Esophagus (tissue), 2 donors: ENCODE results near the gene PPP3CA. TPM values are rescaled to one million over a fixed set of nuclear protein-coding genes. Genes with fewer than 3 reads are reported as not detected.
A peak's percentile ranks its signal among the peaks of the same experiment; 100 is the strongest.

Experiments used
- H3K27ac ChIP-seq, 2 donors: one replicate each; pipeline ENCODE4 v1.5.1; 2013; ENCODE audit warnings: low read depth in 2 of 2, mild to moderate bottlenecking in 2 of 2, inconsistent platforms in 1 of 2, low read length in 1 of 2, moderate library complexity in 1 of 2
- H3K27me3 ChIP-seq, 2 donors: one replicate each; pipeline ENCODE4 v1.6.1; 2013; ENCODE audit warnings: low read length in 2 of 2, control low read depth in 1 of 2, mild to moderate bottlenecking in 1 of 2; ENCODE audit not compliant: insufficient read depth in 2 of 2, control insufficient read depth in 1 of 2
- H3K36me3 ChIP-seq, 2 donors: one replicate each; pipeline ENCODE4 v1.6.1; 2013; ENCODE audit warnings: low read length in 1 of 2; ENCODE audit not compliant: control insufficient read depth in 2 of 2, insufficient read depth in 2 of 2
- H3K4me1 ChIP-seq, 2 donors: one replicate each; pipeline ENCODE4 v1.6.1; 2013; ENCODE audit warnings: low read length in 1 of 2; ENCODE audit not compliant: control insufficient read depth in 2 of 2, insufficient read depth in 2 of 2
- H3K4me3 ChIP-seq, 2 donors: one replicate each; pipeline ENCODE4 v1.5.1; 2013; ENCODE audit warnings: low read length in 2 of 2, mild to moderate bottlenecking in 2 of 2, low read depth in 1 of 2, moderate library complexity in 1 of 2
- H3K9me3 ChIP-seq, 2 donors: one replicate each; pipeline ENCODE4 v1.6.1; 2013; ENCODE audit warnings: mild to moderate bottlenecking in 2 of 2, low read depth in 1 of 2, low read length in 1 of 2, moderate library complexity in 1 of 2; ENCODE audit not compliant: control insufficient read depth in 2 of 2, insufficient read depth in 1 of 2
- WGBS, 2 donors: extraction: QIAGEN DNeasy Blood & Tissue Kit; methylation state at CpG; one replicate each; pipeline ENCODE4 v1.1.7; 2013; 5-methylcytosine and 5-hydroxymethylcytosine counted together
- polyA plus RNA-seq, 2 donors: library from polyadenylated mRNA; stranded (reverse); fragments of 200-250 nt; gene quantifications; one replicate each; pipeline ENCODE4 v1.2.3, GENCODE V29; 2013
- donor health status: healthy with polysubstance abuse.
- donor health status: Bipolar disorder and iron deficiency.

PPP3CA gene
- polyA plus RNA-seq, 2 donors: 5.2 to 5.8 TPM

DNA sequence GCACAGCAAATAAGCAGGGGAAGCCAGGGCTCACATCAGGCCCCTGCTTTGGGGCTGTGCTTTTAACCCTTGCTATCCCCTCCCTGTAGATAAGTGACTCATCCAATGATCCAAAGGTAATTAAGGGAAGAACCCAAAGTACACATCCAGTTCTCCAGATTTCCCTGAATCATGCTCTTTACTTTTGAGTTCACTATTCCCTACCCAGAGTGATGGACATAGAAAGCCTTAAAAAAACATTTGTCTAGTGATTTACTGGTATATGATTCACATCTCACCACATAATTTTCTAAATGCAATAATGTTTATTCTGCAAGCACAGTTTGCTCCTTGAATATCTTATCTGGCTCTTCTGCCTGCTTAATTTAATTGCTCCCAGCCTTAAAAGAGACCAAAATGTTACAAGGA lies 136.2 kb downstream of the PPP3CA start:
- Histone ChIP-seq H3K4me1 (no peaks in the 10 kb centered on the region), H3K9me3 (no peaks in the 10 kb centered on the region), H3K36me3 (no peaks in the 10 kb centered on the region), H3K27me3 (no peaks in the 10 kb centered on the region), H3K4me3 (no peak overlapping the region), H3K27ac (no peak overlapping the region)

DNA sequence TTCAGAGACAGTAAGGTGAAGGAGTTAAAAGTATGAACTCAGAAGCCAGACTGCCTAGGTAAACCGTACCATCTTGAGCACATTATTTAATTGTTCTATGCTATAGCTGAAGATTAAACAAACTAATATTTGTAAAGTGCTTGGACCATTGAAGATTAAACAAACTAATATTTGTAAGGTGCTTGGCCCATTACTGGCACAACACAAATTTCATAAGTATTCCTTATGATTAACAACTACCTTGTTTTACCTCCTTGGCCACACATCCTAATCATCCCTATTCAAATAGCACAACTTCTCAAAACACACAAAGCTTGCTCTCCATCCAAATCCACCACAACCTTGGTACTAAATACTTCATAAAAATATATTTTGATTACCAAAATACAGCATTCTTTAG lies 137.0 kb downstream of the PPP3CA start:
- Histone ChIP-seq H3K27ac (no peak overlapping the region), H3K9me3 (no peaks in the 10 kb centered on the region), H3K4me3 (no peak overlapping the region), H3K4me1 (peaks cover 0 to 2% of the 10 kb centered on the region in 2 donors), H3K36me3 (no peaks in the 10 kb centered on the region), H3K27me3 (no peaks in the 10 kb centered on the region)
- WGBS, 2 donors: 83 to 89% methylated on average over 1 of the region's 1 CpG

DNA sequence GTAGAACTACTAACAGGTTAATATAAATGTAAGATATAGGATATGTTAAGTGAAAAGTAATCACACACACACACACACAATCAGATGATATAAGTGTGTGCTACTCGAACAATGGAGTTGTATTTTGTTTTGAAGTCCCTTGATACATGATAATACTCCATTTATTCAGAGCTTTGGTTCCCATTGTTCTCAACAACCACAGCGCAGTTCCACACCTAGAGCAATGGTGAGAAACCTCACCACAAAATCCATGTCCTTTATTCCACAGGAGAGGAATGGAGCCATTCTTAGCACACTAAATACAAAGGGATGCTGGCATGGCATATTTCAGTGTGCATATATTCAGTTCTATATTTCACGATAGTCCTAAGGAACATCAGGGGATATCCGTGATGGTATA lies 139.2 kb downstream of the PPP3CA start:
- H3K27me3 ChIP-seq: no peaks in the 10 kb centered on the region
- no peaks in the 10 kb centered on the region for H3K36me3 ChIP-seq
- H3K4me1 ChIP-seq: peaks cover 0 to 2% of the 10 kb centered on the region in 2 donors
- no peak overlapping the region for H3K27ac ChIP-seq
- H3K4me3 ChIP-seq: no peak overlapping the region
- no peaks in the 10 kb centered on the region for H3K9me3 ChIP-seq
- WGBS, 2 donors: 81 to 89% methylated on average over 4 of the region's 4 CpGs

DNA sequence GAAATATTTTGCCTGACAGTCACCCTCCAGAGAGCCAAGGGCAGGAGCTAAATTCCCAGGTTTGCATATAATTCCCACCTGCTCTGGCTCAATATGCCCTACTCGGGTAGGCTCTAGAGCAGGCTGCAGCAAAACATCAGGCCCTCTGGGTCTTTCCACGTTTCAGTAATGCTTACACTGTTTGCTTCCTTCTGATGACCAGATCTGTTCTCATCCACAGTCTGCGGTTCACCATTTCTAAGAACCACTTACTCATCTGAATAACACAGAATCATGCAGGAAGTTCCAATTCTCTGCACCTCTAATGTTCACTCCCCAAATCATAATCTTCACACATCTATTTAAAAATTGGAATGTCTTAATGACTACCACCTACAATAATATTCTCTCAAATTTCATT lies 141.4 kb downstream of the PPP3CA start:
- 61 to 66% methylated on average over 3 of the region's 3 CpGs for WGBS, 2 donors

DNA sequence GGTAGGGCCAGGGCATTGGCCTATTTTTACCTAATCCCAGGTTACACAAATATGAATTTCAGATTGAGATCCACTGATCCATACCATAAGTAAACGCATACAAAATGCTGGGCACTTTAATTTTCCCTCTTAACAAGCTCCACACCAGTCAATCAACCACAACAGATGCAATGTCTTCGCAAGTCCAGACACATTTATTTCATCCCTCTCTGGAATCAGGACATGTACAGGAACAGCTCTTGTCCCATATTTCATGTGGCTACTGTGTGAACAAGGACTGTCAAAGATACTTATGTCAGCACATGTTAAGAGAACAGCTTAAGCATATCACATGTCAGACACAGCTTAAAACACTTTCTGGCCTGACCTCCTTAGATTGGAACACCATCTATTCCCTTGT lies 145.9 kb downstream of the PPP3CA start:
- 35 to 40% methylated on average over 2 of the region's 2 CpGs for WGBS, 2 donors
- Histone ChIP-seq H3K4me3 (no peak overlapping the region), H3K4me1 (peaks cover 0 to 2% of the 10 kb centered on the region in 2 donors), H3K27ac (no peak overlapping the region), H3K27me3 (no peaks in the 10 kb centered on the region), H3K36me3 (no peaks in the 10 kb centered on the region), H3K9me3 (no peaks in the 10 kb centered on the region)

More for the DNA sequence above, 141.4 kb downstream of the PPP3CA start:
- Histone ChIP-seq H3K36me3 (no peaks in the 10 kb centered on the region), H3K9me3 (no peaks in the 10 kb centered on the region), H3K27me3 (no peaks in the 10 kb centered on the region), H3K27ac (no peak overlapping the region), H3K4me3 (no peak overlapping the region), H3K4me1 (peaks cover 0 to 2% of the 10 kb centered on the region in 2 donors)

DNA sequence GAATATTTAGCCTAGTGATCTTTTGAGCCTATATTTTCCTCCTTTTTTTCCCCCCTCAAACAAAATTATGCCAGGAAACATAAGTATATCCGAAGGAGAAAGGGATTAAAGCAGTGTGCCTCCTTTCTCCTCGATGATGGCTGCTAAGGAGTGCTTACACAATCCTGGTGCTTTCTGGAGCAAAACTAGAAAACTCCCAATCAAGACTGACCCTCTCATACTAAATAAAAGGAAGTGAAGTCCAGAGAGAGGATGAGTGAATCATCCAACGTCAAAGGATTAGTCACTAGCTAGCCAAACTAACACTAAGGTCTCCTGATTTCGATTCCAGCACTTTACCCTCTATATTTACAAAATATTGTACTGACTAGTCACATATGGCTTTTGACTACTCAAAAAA lies 146.8 kb downstream of the PPP3CA start:
- 51 to 59% methylated on average over 4 of the region's 4 CpGs for WGBS, 2 donors

DNA sequence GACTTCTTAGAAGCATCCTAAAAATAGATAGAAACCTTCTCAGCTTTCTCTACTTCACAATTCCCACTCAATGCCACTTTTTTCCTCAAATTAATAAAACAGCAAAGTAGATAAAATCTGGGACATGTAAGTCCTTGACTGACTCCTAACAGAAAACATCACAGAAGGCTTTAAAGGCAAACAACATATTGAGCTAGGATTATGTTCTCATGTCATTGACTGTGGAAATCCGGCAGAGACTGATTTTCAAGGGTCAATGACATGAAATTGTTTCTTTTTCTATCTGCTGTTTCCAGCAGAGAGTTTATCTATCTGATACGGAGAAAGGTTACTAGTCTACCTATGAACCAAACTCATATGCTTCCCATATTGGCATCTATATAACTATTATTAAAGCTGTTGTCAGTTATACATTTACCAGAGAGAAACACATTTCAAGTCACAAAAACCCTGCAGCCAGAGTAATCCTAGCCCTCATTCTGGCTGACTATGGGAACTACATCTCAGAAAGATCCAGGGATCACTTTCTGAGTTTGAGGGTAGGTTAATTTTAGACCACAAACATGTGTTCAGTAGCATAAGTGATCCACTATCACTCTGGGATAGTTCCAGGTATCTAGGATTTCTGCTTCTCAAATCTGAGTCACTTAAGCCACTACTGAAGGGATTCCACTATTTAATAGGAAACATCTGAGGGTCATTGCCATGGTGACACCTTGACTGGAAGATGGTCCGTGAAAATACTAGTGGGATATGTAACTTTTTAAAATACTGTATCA lies 147.6 kb downstream of the PPP3CA start:
- Histone ChIP-seq H3K4me3 (no peak overlapping the region), H3K9me3 (no peaks in the 10 kb centered on the region), H3K27me3 (no peaks in the 10 kb centered on the region), H3K4me1 (no peaks in the 10 kb centered on the region), H3K27ac (no peak overlapping the region), H3K36me3 (no peaks in the 10 kb centered on the region)
- WGBS, 2 donors: 60 to 81% methylated on average over 3 of the region's 3 CpGs

More for the DNA sequence above, 146.8 kb downstream of the PPP3CA start:
- H3K9me3 ChIP-seq: no peaks in the 10 kb centered on the region
- no peaks in the 10 kb centered on the region for H3K36me3 ChIP-seq
- H3K27ac ChIP-seq: no peak overlapping the region
- H3K27me3 ChIP-seq: no peaks in the 10 kb centered on the region
- no peaks in the 10 kb centered on the region for H3K4me1 ChIP-seq
- no peak overlapping the region for H3K4me3 ChIP-seq

DNA sequence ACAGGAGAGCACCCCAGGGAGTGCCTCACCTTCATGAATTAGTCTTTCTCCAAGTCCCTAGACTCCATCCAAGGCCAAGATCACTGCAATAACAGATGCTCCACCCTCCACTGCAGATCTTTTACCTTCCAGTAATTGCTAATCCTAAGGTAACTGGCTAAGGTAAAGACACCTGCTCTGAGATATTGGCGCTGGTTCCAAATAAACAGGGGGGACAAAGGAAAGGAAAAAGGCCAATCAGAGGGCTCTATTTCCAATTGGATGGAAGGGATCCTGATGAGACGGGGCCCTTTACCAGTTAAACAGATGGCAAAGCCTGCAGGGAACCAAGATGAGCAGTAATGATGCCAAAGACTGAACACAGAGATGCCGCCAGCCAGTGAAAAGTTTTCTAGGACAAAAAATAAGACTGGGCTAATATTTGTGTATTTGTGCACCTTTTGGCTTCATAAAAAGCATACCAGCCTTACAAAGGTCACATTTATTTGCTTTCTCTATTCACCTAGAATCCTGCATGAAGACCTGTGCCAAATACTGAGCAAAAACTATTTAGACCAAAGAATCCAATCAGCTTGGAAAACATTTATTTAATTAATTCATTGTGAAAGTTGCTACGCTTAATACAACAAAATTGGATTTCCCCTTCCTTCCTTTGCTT lies 148.5 kb downstream of the PPP3CA start:
- Histone ChIP-seq H3K27ac (peak overlapping the region in 1 of 2 donors; percentile 1), H3K4me1 (no peaks in the 10 kb centered on the region), H3K9me3 (no peaks in the 10 kb centered on the region), H3K27me3 (no peaks in the 10 kb centered on the region), H3K4me3 (no peak overlapping the region), H3K36me3 (no peaks in the 10 kb centered on the region)
- 66 to 69% methylated on average over 4 of the region's 4 CpGs for WGBS, 2 donors

DNA sequence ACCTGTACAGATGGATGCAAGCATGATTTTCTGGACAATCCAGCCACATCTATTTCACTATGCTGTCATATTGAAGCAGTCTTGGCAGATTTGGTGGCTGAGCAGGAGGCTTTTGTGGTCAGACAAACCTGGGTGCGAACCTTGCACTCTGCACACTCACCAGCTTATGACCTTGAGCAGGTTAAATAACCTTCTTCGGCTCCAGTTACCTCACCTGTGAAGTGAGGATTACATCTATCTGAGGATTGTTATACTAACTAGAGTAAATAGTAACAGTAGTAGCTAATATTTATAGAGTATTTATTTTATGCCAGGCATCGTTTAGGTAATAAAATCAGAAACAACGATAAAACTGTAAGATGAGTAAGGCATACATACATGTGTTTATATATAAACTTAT lies 150.0 kb downstream of the PPP3CA start:
- 72 to 92% methylated on average over 4 of the region's 4 CpGs for WGBS, 2 donors
- Histone ChIP-seq H3K4me1 (no peaks in the 10 kb centered on the region), H3K27me3 (no peaks in the 10 kb centered on the region), H3K4me3 (no peak overlapping the region), H3K36me3 (no peaks in the 10 kb centered on the region), H3K27ac (no peak overlapping the region), H3K9me3 (no peaks in the 10 kb centered on the region)

DNA sequence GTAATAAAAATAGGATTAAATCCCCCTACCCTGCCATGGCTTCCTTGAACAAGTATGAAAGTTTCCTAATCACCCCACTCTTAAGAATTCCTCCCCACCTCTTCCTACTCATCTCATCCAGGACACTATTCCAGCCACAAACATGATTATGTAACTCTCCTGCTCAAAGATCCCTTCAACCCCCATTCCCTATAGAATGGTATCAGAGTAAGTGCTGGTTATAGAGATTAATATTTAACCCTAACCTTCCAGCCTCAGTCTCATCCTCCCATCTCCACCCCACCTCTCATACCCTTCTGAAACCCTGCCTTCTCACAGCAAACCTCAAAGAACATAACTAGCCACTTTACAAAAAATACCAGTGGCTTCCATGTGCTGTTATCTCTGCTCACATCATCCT lies 155.1 kb downstream of the PPP3CA start:
- Histone ChIP-seq H3K4me3 (no peak overlapping the region), H3K27me3 (no peaks in the 10 kb centered on the region), H3K4me1 (no peaks in the 10 kb centered on the region), H3K36me3 (no peaks in the 10 kb centered on the region), H3K27ac (peak overlapping the region in 1 of 2 donors; percentile 67), H3K9me3 (no peaks in the 10 kb centered on the region)
